HepG2 (cell line): ENCODE results near the gene RAD9A. TPM values are rescaled to one million over a fixed set of nuclear protein-coding genes. Genes with fewer than 3 reads are reported as not detected.

Source experiments
- KDM2A ChIP-seq: sonication (generic); formaldehyde crosslinking; IDR thresholded peaks from 2 replicates; pipeline ENCODE4 v1.4.0; 2020; ENCODE audit warnings: low read depth, missing genetic modification reagents, borderline replicate concordance
- MAFG ChIP-seq: sonication (generic); formaldehyde crosslinking; IDR thresholded peaks from 2 replicates; pipeline ENCODE4 v1.5.1; 2020; ENCODE audit warnings: mild to moderate bottlenecking, missing genetic modification reagents
- SATB2 ChIP-seq: sonication (generic); formaldehyde crosslinking; IDR thresholded peaks from 2 replicates; pipeline ENCODE4 v1.5.0; 2020; ENCODE audit warnings: missing genetic modification reagents
- TBL1XR1 ChIP-seq: fragments of 150-350 bp; IDR thresholded peaks from 2 replicates; pipeline ENCODE4 v1.6.1; 2014; ENCODE audit warnings: borderline replicate concordance, low read length; ENCODE audit not compliant: partially characterized antibody
- ZNF335 ChIP-seq: sonication (generic); formaldehyde crosslinking; IDR thresholded peaks from 2 replicates; pipeline ENCODE4 v1.4.0; 2020; ENCODE audit warnings: missing genetic modification reagents
- ZNF567 ChIP-seq: sonication (generic); formaldehyde crosslinking; IDR thresholded peaks from 2 replicates; pipeline ENCODE4 v1.8.1; 2023; ENCODE audit warnings: mild to moderate bottlenecking, missing genetic modification reagents, borderline replicate concordance
- ZNF678 ChIP-seq: sonication (generic); formaldehyde crosslinking; IDR thresholded peaks from 2 replicates; pipeline ENCODE4 v1.4.0; 2020; ENCODE audit warnings: mild to moderate bottlenecking, missing genetic modification reagents
- polyA plus RNA-seq, 8 experiments: library from polyadenylated mRNA; depleted of rRNA in 3 of 8; stranded (reverse) in 7 of 8; unstranded in 1 of 8; fragments of >200 nt; fragmentation: Illumina TruSeq in 4 of 8; extraction: Trizol in 4 of 8; gene quantifications; 2 replicates each; pipeline versions ENCODE4 v1.2.1 to v1.2.3, GENCODE V29; 2011 to 2016; ENCODE audit warnings: low read depth in 4 of 8, missing spikeins in 1 of 8, mixed read lengths in 1 of 8; ENCODE audit not compliant: insufficient read depth in 1 of 8
- total RNA-seq, 5 experiments: library from RNA; depleted of rRNA; stranded (reverse); fragments of >200 nt; fragmentation: Illumina TruSeq; extraction: Trizol; gene quantifications; 2 replicates each; pipeline ENCODE4 v1.2.3, GENCODE V29; 2016; ENCODE audit warnings: low read depth in 1 of 5
- TF ChIP-seq, protein P1 (sequence below): sonication (generic); formaldehyde crosslinking; IDR thresholded peaks from 2 replicates; pipeline ENCODE4 v1.9.0; 2022; ENCODE audit warnings: low read depth, missing genetic modification reagents
- TF ChIP-seq, protein P2 (sequence below): sonication (generic); formaldehyde crosslinking; IDR thresholded peaks from 2 replicates; pipeline ENCODE4 v1.5.1; 2020; ENCODE audit warnings: mild to moderate bottlenecking, moderate library complexity, missing genetic modification reagents
- TF ChIP-seq, protein P3 (sequence below): sonication (generic); formaldehyde crosslinking; IDR thresholded peaks from 2 replicates; pipeline ENCODE4 v1.9.0; 2021; ENCODE audit warnings: missing genetic modification reagents, borderline replicate concordance
- TF ChIP-seq, protein P4 (sequence below): sonication (generic); formaldehyde crosslinking; conservative IDR thresholded peaks from 2 replicates; pipeline ENCODE4 v1.4.0; 2020; ENCODE audit warnings: mild to moderate bottlenecking, missing genetic modification reagents, moderate library complexity
- TF ChIP-seq, protein P5 (sequence below): IDR thresholded peaks from 2 replicates; pipeline ENCODE4 v1.6.1; 2012; ENCODE audit warnings: low read depth, low read length, improper control_type of control experiment
- TF ChIP-seq, protein P6 (sequence below): sonication (generic); formaldehyde crosslinking; IDR thresholded peaks from 2 replicates; pipeline ENCODE4 v1.4.0; 2020; ENCODE audit warnings: missing genetic modification reagents, borderline replicate concordance

Gene RAD9A
- total and polyA plus RNA-seq, 2 of the 13 experiments (the other 11 are each of a cell fraction or from before 2014, with no cell fraction given), result 10.1 to 15.7 TPM

DNA sequence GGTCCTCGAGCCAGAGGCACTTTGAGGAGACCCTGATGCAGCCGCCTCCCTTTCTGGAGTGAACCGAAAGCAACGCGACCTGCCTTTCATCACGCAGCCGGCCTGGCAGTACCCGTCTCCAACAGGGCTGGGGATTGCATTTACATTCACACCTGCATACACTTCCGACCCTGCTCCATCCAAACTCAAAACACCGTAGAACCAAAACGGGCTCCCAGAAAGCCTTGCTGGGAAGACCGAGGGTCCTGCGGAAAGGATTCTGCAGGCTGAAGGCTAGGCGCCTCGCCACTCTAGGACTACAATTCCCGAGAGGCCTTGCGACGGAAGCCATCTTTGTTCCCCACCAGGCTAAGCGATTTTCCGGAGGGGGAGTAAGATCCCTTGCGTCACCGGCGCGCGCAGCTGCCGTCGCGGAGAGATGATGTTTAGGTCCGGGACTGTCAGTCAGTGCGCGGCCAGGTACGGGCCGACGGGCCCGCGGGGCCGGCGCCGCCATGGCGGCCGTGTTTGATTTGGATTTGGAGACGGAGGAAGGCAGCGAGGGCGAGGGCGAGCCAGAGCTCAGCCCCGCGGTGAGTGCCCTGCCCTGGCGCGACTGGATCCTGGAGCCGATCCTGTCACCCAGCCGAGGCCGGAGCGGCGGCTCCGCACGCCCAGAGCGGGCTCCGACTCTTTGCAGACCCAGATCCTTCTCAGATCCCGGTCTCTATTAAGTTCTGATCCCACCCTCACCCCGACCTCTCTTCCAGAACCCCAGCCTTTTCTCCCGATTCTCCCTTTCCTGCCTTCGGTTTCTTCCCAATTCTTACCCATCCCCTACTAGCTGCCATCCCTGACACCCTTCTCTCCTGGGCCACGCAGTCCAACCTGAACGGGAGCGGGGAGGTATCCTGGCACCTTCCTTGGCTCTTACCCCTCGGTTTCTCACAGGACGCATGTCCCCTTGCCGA lies 36.5 kb downstream of the RAD9A start, which contains the start of gene RPS6KB2 (continued):
- TF ChIP-seq, protein P1, sequence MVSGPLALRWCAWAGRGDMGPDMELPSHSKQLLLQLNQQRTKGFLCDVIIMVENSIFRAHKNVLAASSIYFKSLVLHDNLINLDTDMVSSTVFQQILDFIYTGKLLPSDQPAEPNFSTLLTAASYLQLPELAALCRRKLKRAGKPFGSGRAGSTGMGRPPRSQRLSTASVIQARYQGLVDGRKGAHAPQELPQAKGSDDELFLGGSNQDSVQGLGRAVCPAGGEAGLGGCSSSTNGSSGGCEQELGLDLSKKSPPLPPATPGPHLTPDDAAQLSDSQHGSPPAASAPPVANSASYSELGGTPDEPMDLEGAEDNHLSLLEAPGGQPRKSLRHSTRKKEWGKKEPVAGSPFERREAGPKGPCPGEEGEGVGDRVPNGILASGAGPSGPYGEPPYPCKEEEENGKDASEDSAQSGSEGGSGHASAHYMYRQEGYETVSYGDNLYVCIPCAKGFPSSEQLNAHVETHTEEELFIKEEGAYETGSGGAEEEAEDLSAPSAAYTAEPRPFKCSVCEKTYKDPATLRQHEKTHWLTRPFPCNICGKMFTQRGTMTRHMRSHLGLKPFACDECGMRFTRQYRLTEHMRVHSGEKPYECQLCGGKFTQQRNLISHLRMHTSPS (CRISPR knock-in tag), result peak; percentile 38; the same call in 1 of the 2 replicates
- no peak for TF ChIP-seq MAFG (CRISPR knock-in tag)
- TF ChIP-seq ZNF678 (CRISPR knock-in tag), result no peak
- TF ChIP-seq, protein P2, sequence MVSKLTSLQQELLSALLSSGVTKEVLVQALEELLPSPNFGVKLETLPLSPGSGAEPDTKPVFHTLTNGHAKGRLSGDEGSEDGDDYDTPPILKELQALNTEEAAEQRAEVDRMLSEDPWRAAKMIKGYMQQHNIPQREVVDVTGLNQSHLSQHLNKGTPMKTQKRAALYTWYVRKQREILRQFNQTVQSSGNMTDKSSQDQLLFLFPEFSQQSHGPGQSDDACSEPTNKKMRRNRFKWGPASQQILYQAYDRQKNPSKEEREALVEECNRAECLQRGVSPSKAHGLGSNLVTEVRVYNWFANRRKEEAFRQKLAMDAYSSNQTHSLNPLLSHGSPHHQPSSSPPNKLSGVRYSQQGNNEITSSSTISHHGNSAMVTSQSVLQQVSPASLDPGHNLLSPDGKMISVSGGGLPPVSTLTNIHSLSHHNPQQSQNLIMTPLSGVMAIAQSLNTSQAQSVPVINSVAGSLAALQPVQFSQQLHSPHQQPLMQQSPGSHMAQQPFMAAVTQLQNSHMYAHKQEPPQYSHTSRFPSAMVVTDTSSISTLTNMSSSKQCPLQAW (CRISPR knock-in tag), result peak; percentile 15
- TF ChIP-seq, protein P3, sequence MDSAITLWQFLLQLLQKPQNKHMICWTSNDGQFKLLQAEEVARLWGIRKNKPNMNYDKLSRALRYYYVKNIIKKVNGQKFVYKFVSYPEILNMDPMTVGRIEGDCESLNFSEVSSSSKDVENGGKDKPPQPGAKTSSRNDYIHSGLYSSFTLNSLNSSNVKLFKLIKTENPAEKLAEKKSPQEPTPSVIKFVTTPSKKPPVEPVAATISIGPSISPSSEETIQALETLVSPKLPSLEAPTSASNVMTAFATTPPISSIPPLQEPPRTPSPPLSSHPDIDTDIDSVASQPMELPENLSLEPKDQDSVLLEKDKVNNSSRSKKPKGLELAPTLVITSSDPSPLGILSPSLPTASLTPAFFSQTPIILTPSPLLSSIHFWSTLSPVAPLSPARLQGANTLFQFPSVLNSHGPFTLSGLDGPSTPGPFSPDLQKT, result peak; percentile 89; the same call in 1 of the 2 replicates
- peak; percentile 32 for TF ChIP-seq TBL1XR1
- TF ChIP-seq, protein P4, sequence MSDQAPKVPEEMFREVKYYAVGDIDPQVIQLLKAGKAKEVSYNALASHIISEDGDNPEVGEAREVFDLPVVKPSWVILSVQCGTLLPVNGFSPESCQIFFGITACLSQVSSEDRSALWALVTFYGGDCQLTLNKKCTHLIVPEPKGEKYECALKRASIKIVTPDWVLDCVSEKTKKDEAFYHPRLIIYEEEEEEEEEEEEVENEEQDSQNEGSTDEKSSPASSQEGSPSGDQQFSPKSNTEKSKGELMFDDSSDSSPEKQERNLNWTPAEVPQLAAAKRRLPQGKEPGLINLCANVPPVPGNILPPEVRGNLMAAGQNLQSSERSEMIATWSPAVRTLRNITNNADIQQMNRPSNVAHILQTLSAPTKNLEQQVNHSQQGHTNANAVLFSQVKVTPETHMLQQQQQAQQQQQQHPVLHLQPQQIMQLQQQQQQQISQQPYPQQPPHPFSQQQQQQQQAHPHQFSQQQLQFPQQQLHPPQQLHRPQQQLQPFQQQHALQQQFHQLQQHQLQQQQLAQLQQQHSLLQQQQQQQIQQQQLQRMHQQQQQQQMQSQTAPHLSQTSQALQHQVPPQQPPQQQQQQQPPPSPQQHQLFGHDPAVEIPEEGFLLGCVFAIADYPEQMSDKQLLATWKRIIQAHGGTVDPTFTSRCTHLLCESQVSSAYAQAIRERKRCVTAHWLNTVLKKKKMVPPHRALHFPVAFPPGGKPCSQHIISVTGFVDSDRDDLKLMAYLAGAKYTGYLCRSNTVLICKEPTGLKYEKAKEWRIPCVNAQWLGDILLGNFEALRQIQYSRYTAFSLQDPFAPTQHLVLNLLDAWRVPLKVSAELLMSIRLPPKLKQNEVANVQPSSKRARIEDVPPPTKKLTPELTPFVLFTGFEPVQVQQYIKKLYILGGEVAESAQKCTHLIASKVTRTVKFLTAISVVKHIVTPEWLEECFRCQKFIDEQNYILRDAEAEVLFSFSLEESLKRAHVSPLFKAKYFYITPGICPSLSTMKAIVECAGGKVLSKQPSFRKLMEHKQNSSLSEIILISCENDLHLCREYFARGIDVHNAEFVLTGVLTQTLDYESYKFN (CRISPR knock-in tag), result peak; percentile 23
- TF ChIP-seq KDM2A (CRISPR knock-in tag), result peak; percentile 88
- TF ChIP-seq, protein P5, sequence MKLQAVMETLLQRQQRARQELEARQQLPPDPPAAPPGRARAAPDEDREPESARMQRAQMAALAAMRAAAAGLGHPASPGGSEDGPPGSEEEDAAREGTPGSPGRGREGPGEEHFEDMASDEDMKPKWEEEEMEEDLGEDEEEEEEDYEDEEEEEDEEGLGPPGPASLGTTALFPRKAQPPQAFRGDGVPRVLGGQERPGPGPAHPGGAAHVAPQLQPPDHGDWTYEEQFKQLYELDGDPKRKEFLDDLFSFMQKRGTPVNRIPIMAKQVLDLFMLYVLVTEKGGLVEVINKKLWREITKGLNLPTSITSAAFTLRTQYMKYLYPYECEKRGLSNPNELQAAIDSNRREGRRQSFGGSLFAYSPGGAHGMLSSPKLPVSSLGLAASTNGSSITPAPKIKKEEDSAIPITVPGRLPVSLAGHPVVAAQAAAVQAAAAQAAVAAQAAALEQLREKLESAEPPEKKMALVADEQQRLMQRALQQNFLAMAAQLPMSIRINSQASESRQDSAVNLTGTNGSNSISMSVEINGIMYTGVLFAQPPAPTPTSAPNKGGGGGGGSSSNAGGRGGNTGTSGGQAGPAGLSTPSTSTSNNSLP, result no peak
- peak; percentile 88; the same call in 1 of the 2 replicates for TF ChIP-seq ZNF567 (CRISPR knock-in tag)
- TF ChIP-seq, protein P6, sequence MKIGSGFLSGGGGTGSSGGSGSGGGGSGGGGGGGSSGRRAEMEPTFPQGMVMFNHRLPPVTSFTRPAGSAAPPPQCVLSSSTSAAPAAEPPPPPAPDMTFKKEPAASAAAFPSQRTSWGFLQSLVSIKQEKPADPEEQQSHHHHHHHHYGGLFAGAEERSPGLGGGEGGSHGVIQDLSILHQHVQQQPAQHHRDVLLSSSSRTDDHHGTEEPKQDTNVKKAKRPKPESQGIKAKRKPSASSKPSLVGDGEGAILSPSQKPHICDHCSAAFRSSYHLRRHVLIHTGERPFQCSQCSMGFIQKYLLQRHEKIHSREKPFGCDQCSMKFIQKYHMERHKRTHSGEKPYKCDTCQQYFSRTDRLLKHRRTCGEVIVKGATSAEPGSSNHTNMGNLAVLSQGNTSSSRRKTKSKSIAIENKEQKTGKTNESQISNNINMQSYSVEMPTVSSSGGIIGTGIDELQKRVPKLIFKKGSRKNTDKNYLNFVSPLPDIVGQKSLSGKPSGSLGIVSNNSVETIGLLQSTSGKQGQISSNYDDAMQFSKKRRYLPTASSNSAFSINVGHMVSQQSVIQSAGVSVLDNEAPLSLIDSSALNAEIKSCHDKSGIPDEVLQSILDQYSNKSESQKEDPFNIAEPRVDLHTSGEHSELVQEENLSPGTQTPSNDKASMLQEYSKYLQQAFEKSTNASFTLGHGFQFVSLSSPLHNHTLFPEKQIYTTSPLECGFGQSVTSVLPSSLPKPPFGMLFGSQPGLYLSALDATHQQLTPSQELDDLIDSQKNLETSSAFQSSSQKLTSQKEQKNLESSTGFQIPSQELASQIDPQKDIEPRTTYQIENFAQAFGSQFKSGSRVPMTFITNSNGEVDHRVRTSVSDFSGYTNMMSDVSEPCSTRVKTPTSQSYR (CRISPR knock-in tag), result peak; percentile 80; the same call in 1 of the 2 replicates
- peak; percentile 94 for TF ChIP-seq ZNF335 (CRISPR knock-in tag)
- 0 out of 2 replicates have a peak, but pooled peaks have one; percentile 72 for TF ChIP-seq SATB2 (CRISPR knock-in tag)
